IMR-90 (cell line): Measurements from ENCODE around the gene KCNJ8. TPM values are rescaled to one million over a fixed set of nuclear protein-coding genes. Genes with fewer than 3 reads are reported as not detected.

ENCODE experiments used
- ATAC-seq: fragments of 200-7000 bp; cut with Tn5 transposase; 2 replicates; pipeline ENCODE4 v1.9.1; 2020; ENCODE audit warnings: low read depth, mild to moderate bottlenecking, moderate library complexity
- BruUV-seq: library from RNA; stranded (reverse); fragments of 400-500 nt; replicated peaks from 2 replicates; lab custom pipeline; 2021; lab: Mats Ljungman, UMichigan
- CTCF ChIA-PET: fragments of 300-600 bp; formaldehyde crosslinking; extraction: SDS; loops from one replicate; lab custom pipeline; 2021; ENCODE audit warnings: antibody characterized with exemption; lab: Yijun Ruan, JAX
- POLR2A ChIA-PET: fragments of 300-600 bp; sonication (Branson Sonifier 250); formaldehyde crosslinking; loops from one replicate; lab custom pipeline; 2022; ENCODE audit warnings: antibody characterized with exemption; ENCODE audit not compliant: unreplicated experiment; lab: Charles Lee
- DNase-seq: peaks from one replicate; pipeline ENCODE4 v3.0.0; 2013
- H2AFZ ChIP-seq: replicated peaks from 2 replicates; pipeline ENCODE3; 2013; ENCODE audit warnings: low read length, mild to moderate bottlenecking; ENCODE audit not compliant: poor library complexity
- H2AK5ac ChIP-seq: 2 replicates; pipeline ENCODE4 v1.6.1; 2013; ENCODE audit warnings: low read depth, low read length, inconsistent platforms
- H2AK9ac ChIP-seq: replicated peaks from 2 replicates; pipeline ENCODE3; 2013; ENCODE audit warnings: mild to moderate bottlenecking, low read depth, low read length, moderate library complexity; ENCODE audit not compliant: poor library complexity
- H2BK120ac ChIP-seq: 2 replicates; pipeline ENCODE4 v1.6.1; 2013; ENCODE audit warnings: low read depth, low read length, inconsistent platforms
- H2BK15ac ChIP-seq: 3 replicates; pipeline ENCODE4 v1.6.1; 2013; ENCODE audit warnings: low read depth, low read length, inconsistent platforms
- H2BK20ac ChIP-seq: 2 replicates; pipeline ENCODE4 v1.6.1; 2013; ENCODE audit warnings: low read depth, mild to moderate bottlenecking, inconsistent platforms, low read length, moderate library complexity
- H2BK5ac ChIP-seq: 2 replicates; pipeline ENCODE4 v1.6.1; 2013; ENCODE audit warnings: mild to moderate bottlenecking, low read depth, low read length, inconsistent platforms; ENCODE audit not compliant: poor library complexity, severe bottlenecking
- H3K14ac ChIP-seq: replicated peaks from 2 replicates; pipeline ENCODE4 v1.6.1; 2013; ENCODE audit warnings: low read depth, low read length, inconsistent platforms
- H3K18ac ChIP-seq: 2 replicates; pipeline ENCODE4 v1.6.1; 2013; ENCODE audit warnings: low read depth, low read length, control low read depth
- H3K23ac ChIP-seq: 2 replicates; pipeline ENCODE4 v1.6.1; 2013; ENCODE audit warnings: low read depth, low read length, inconsistent platforms
- H3K27ac ChIP-seq: 2 replicates; pipeline ENCODE4 v1.5.1; 2013; ENCODE audit warnings: mild to moderate bottlenecking, control low read depth, low read length; ENCODE audit not compliant: insufficient read depth
- H3K27me3 ChIP-seq: 2 replicates; pipeline ENCODE4 v1.6.1; 2013; ENCODE audit warnings: low read length; ENCODE audit not compliant: control insufficient read depth, insufficient read depth
- H3K36me3 ChIP-seq: 2 replicates; pipeline ENCODE4 v1.6.1; 2013; ENCODE audit warnings: low read length, mixed read lengths; ENCODE audit not compliant: control insufficient read depth, insufficient read depth
- H3K4ac ChIP-seq: 2 replicates; pipeline ENCODE4 v1.6.1; 2013; ENCODE audit warnings: low read depth, low read length, inconsistent platforms
- H3K4me1 ChIP-seq: 2 replicates; pipeline ENCODE4 v1.6.1; 2013; ENCODE audit warnings: low read length, mixed read lengths; ENCODE audit not compliant: control insufficient read depth, insufficient read depth
- H3K4me2 ChIP-seq: 2 replicates; pipeline ENCODE4 v1.6.1; 2013; ENCODE audit warnings: low read depth, mild to moderate bottlenecking, control low read depth, low read length, moderate library complexity
- H3K4me3 ChIP-seq: 2 replicates; pipeline ENCODE4 v1.5.1; 2013; ENCODE audit warnings: low read depth, mild to moderate bottlenecking, control low read depth, low read length, moderate library complexity; ENCODE audit not compliant: insufficient read depth
- H3K56ac ChIP-seq: 2 replicates; pipeline ENCODE4 v1.6.1; 2013; ENCODE audit warnings: low read length, inconsistent platforms; ENCODE audit not compliant: insufficient read depth; ENCODE audit errors: extremely low read depth
- H3K79me1 ChIP-seq, 2 experiments: 2 replicates each; pipeline ENCODE4 v1.6.1; 2013; ENCODE audit warnings: low read length in 2 of 2, inconsistent platforms in 1 of 2, low read depth in 1 of 2
- H3K9ac ChIP-seq: 2 replicates; pipeline ENCODE4 v1.6.1; 2013; ENCODE audit warnings: low read depth, low read length, control low read depth
- H3K9me1 ChIP-seq: 2 replicates; pipeline ENCODE4 v1.6.1; 2013; ENCODE audit warnings: low read length, inconsistent platforms; ENCODE audit not compliant: insufficient read depth
- H3K9me3 ChIP-seq: 2 replicates; pipeline ENCODE4 v1.6.1; 2013; ENCODE audit warnings: low read length; ENCODE audit not compliant: control insufficient read depth, insufficient read depth
- H4K20me1 ChIP-seq: 2 replicates; pipeline ENCODE4 v1.6.1; 2013; ENCODE audit warnings: low read length, inconsistent platforms; ENCODE audit not compliant: insufficient read depth
- H4K5ac ChIP-seq: 2 replicates; pipeline ENCODE4 v1.6.1; 2013; ENCODE audit warnings: mild to moderate bottlenecking, low read depth, low read length, control low read depth
- H4K8ac ChIP-seq, 2 experiments: 2 replicates each; pipeline ENCODE4 v1.6.1; 2013; ENCODE audit warnings: low read depth in 2 of 2, low read length in 2 of 2, control low read depth in 1 of 2, inconsistent platforms in 1 of 2
- H4K91ac ChIP-seq: 2 replicates; pipeline ENCODE4 v1.6.1; 2013; ENCODE audit warnings: low read depth, low read length, inconsistent platforms; ENCODE audit not compliant: insufficient read depth
- CEBPB ChIP-seq: IDR thresholded peaks from 2 replicates; pipeline ENCODE4 v1.6.1; 2012; ENCODE audit warnings: low read depth, low read length, improper control_type of control experiment
- FOS ChIP-seq: fragments of 150-350 bp; IDR thresholded peaks from 2 replicates; pipeline ENCODE4 v1.6.1; 2016; ENCODE audit warnings: low read depth, low read length
- RAD21 ChIP-seq: IDR thresholded peaks from 2 replicates; pipeline ENCODE4 v1.6.1; 2012; ENCODE audit warnings: low read length, improper control_type of control experiment
- SMC3 ChIP-seq: fragments of 150-350 bp; IDR thresholded peaks from 2 replicates; pipeline ENCODE4 v1.6.1; 2016; ENCODE audit warnings: low read depth, mild to moderate bottlenecking, antibody characterized with exemption, low read length, moderate library complexity
- WGBS, 2 experiments: methylation state at CpG; one replicate each; pipeline versions ENCODE4 v1.1.5 to v1.1.7; 2013; ENCODE audit warnings: missing lambda C conversion rate in 2 of 2; ENCODE audit not compliant: insufficient read length in 1 of 2; ENCODE audit errors: extremely low coverage in 2 of 2; 5-methylcytosine and 5-hydroxymethylcytosine counted together
- dilution Hi-C: fragments of 300-500 bp; cut with HindIII; formaldehyde crosslinking; loops from one replicate; pipeline ENCODE4 v1.14.3; 2018; ENCODE audit warnings: low sequenced_read_pairs; ENCODE audit not compliant: unreplicated experiment
- in situ Hi-C: fragments of 300-500 bp; cut with MboI; formaldehyde crosslinking; loops from 3 replicates; pipeline ENCODE4 v1.14.3; 2019; ENCODE audit warnings: low sequenced_read_pairs, inconsistent platforms, mixed read lengths
- intact Hi-C: fragments of 100-400 bp; cut with micrococcal nuclease; formaldehyde crosslinking; loops from 2 replicates; pipeline ENCODE4 v1.10.0; 2022
- polyA plus RNA-seq, 3 experiments: library from polyadenylated mRNA; depleted of rRNA; stranded (reverse); fragments of >200 nt; gene quantifications; 2 replicates each; pipeline ENCODE4 v1.2.3, GENCODE V29; 2012; ENCODE audit warnings: low replicate concordance in 1 of 3
- total RNA-seq: library from RNA; depleted of rRNA; stranded (reverse); fragments of >200 nt; gene quantifications from 2 replicates; pipeline ENCODE4 v1.2.3, GENCODE V29; 2012

The KCNJ8 gene
- total and polyA plus RNA-seq, 2 of the 4 experiments (the other 2 are of a cell fraction) = 8.0 to 15.8 TPM

GRCh38 chr12:21771311-21771710, 3.2 kb downstream of the KCNJ8 start:
- DNase-seq (peak; percentile 74), ATAC-seq (no peak)
- in situ Hi-C loops (no loop called here), dilution Hi-C loops (no loop called here), intact Hi-C loops (no loop called here)
- no peaks in the 10 kb centered on the region; the same call in 1 of the 2 replicates for H3K36me3 ChIP-seq
- no peak overlapping the region for H3K4me2 ChIP-seq
- peaks cover 0 to 7% of the 10 kb centered on the region in 2 experiments; a peak in 2 of 4 replicates for H3K79me1 ChIP-seq
- H2BK5ac ChIP-seq = peak overlapping the region; percentile 34
- no peak overlapping the region for H3K9ac ChIP-seq
- TF ChIP-seq CEBPB = peak; percentile 53; the same call in 1 of the 2 replicates
- TF ChIP-seq SMC3 = no peak
- TF ChIP-seq FOS = peak; percentile 55; the same call in 1 of the 2 replicates
- TF ChIP-seq RAD21 = no peak
- WGBS, 2 experiments = no CpG with 5 or more reads among the region's 1 CpG
- H3K4me3 ChIP-seq = no peak overlapping the region
- H4K8ac ChIP-seq = no peak overlapping the region
- H4K91ac ChIP-seq = no peak overlapping the region
- H3K4ac ChIP-seq = no peak overlapping the region
- H2AK5ac ChIP-seq = no peak overlapping the region
- no TSS peak for BruUV-seq
- H3K18ac ChIP-seq = no peak overlapping the region
- H2BK15ac ChIP-seq = no peak overlapping the region
- H4K20me1 ChIP-seq = no peaks in the 10 kb centered on the region
- peaks cover 2% of the 10 kb centered on the region; the same call in 1 of the 2 replicates for H3K4me1 ChIP-seq
- no peak overlapping the region for H3K23ac ChIP-seq
- no peaks in the 10 kb centered on the region for H3K27me3 ChIP-seq
- no peak overlapping the region for H3K27ac ChIP-seq
- no peaks in the 10 kb centered on the region for H3K9me3 ChIP-seq
- no peak overlapping the region for H2AK9ac ChIP-seq
- no peak overlapping the region for H3K56ac ChIP-seq
- ChIA-PET POLR2A (no interaction called here), CTCF (no interaction called here)
- no peak overlapping the region for H2BK120ac ChIP-seq
- no peaks in the 10 kb centered on the region for H3K9me1 ChIP-seq
- H2BK20ac ChIP-seq = no peak overlapping the region
- no peak overlapping the region for H2AFZ ChIP-seq
- no peak overlapping the region for H3K14ac ChIP-seq
- H4K5ac ChIP-seq = no peak overlapping the region
